GM12878 (cell line): ENCODE results near the gene PLPP6. TPM values are rescaled to one million over a fixed set of nuclear protein-coding genes. Genes with fewer than 3 reads are reported as not detected.

Experiments used
- ATAC-seq: fragments of 200-7000 bp; cut with Tn5 transposase; 3 replicates; pipeline ENCODE4 v1.9.1; 2020; ENCODE audit warnings: mild to moderate bottlenecking, moderate library complexity
- BruUV-seq: library from RNA; stranded (reverse); fragments of 400-500 nt; replicated peaks from 2 replicates; lab custom pipeline; 2021; lab: Mats Ljungman, UMichigan
- CTCF ChIA-PET: fragments of 300-600 bp; sonication (Branson Sonifier 250); formaldehyde crosslinking; extraction: SDS; loops from one replicate; lab custom pipeline; 2021; ENCODE audit warnings: inconsistent platforms; lab: Yijun Ruan, JAX
- POLR2A ChIA-PET: fragments of 350-600 bp; formaldehyde crosslinking; extraction: SDS; loops from one replicate; lab custom pipeline; 2021; ENCODE audit warnings: inconsistent platforms; lab: Charles Lee
- RAD21 ChIA-PET: fragments of 300-600 bp; sonication (Branson Sonifier 250); formaldehyde crosslinking; loops from one replicate; lab custom pipeline; 2023; ENCODE audit warnings: antibody characterized with exemption; ENCODE audit not compliant: unreplicated experiment; lab: Charles Lee
- SMC1A ChIA-PET: fragments of 300-600 bp; sonication (Branson Sonifier 250); formaldehyde crosslinking; loops from one replicate; lab custom pipeline; 2023; ENCODE audit not compliant: unreplicated experiment, uncharacterized antibody; lab: Charles Lee
- DNase-seq: peaks from one replicate; pipeline ENCODE4 v3.0.0-alpha.2; 2011; ENCODE audit warnings: low read depth, low spot score
- FAIRE-seq: peaks from 3 replicates; lab custom pipeline; 2011; peaks lifted over from hg19 to GRCh38; lab: Jason Lieb, UNC
- H2AFZ ChIP-seq: 2 replicates; pipeline ENCODE4 v1.6.0; 2011; ENCODE audit warnings: low read depth, low read length, control low read depth; ENCODE audit not compliant: control insufficient read depth
- H3K27ac ChIP-seq: 2 replicates; pipeline ENCODE4 v1.5.1; 2011; ENCODE audit warnings: control low read depth; ENCODE audit not compliant: control insufficient read depth, insufficient read depth
- H3K27me3 ChIP-seq, 2 experiments: replicated peaks in 1 of 2; 2 replicates each; pipeline versions ENCODE4 v1.6.0 to v1.6.1; 2011; ENCODE audit warnings: low read length in 1 of 2; ENCODE audit not compliant: control insufficient read depth in 2 of 2, insufficient read depth in 2 of 2
- H3K36me3 ChIP-seq, 2 experiments: 2 replicates each; pipeline ENCODE4 v1.5.1; 2011; ENCODE audit warnings: low read length in 1 of 2; ENCODE audit not compliant: control insufficient read depth in 2 of 2, insufficient read depth in 2 of 2
- H3K4me1 ChIP-seq: 2 replicates; pipeline ENCODE4 v1.6.1; 2011; ENCODE audit warnings: mild to moderate bottlenecking, low read length, moderate library complexity, mixed read lengths; ENCODE audit not compliant: control insufficient read depth, insufficient read depth
- H3K4me2 ChIP-seq: 2 replicates; pipeline ENCODE4 v1.6.0; 2011; ENCODE audit warnings: control low read depth; ENCODE audit not compliant: control insufficient read depth, insufficient read depth
- H3K4me3 ChIP-seq: fragments of 200-600 bp; sonication (generic); 2 replicates; pipeline ENCODE4 v1.5.1; 2016
- H3K79me2 ChIP-seq: 2 replicates; pipeline ENCODE4 v1.6.0; 2011; ENCODE audit warnings: low read length; ENCODE audit not compliant: control insufficient read depth, insufficient read depth
- H3K9ac ChIP-seq: 2 replicates; pipeline ENCODE4 v1.8.0; 2011; ENCODE audit warnings: low read length, control low read depth, mixed read lengths; ENCODE audit not compliant: control insufficient read depth, insufficient read depth
- H3K9me3 ChIP-seq: replicated peaks from 3 replicates; pipeline ENCODE4 v1.5.1; 2011; ENCODE audit warnings: mild to moderate bottlenecking, low read length; ENCODE audit not compliant: control insufficient read depth, insufficient read depth
- H4K20me1 ChIP-seq: 2 replicates; pipeline ENCODE4 v1.6.0; 2011; ENCODE audit not compliant: control insufficient read depth, insufficient read depth
- EP300 ChIP-seq, 2 experiments: fragments of 150-350 bp in 1 of 2; IDR thresholded peaks; 2 replicates each; pipeline ENCODE4 v1.6.1; 2011 to 2012; ENCODE audit warnings: low read depth in 2 of 2, low read length in 2 of 2, borderline replicate concordance in 1 of 2, improper control_type of control experiment in 1 of 2, inconsistent platforms in 1 of 2; ENCODE audit not compliant: control insufficient read depth in 1 of 2
- FOS ChIP-seq: IDR thresholded peaks from 3 replicates; pipeline ENCODE4 v1.6.1; 2011; ENCODE audit warnings: borderline replicate concordance; ENCODE audit not compliant: insufficient read length; ENCODE audit errors: extremely low read depth
- POLR2A ChIP-seq: IDR thresholded peaks from 2 replicates; pipeline ENCODE4 v1.6.1; 2011; ENCODE audit warnings: low read depth, mild to moderate bottlenecking, low read length
- RBBP5 ChIP-seq: fragments of 200-600 bp; sonication (generic); conservative IDR thresholded peaks from 2 replicates; pipeline ENCODE4 v1.6.1; 2016
- SMARCA5 ChIP-seq: fragments of 450-650 bp; IDR thresholded peaks from 2 replicates; pipeline ENCODE4 v1.6.1; 2017; ENCODE audit warnings: mild to moderate bottlenecking
- STAT1 ChIP-seq: fragments of 450-650 bp; conservative IDR thresholded peaks from 2 replicates; pipeline ENCODE4 v1.6.1; 2014; ENCODE audit warnings: antibody characterized with exemption, mild to moderate bottlenecking
- SUPT20H ChIP-seq: IDR thresholded peaks from 2 replicates; pipeline ENCODE4 v1.6.1; 2011; ENCODE audit warnings: low read depth, mild to moderate bottlenecking, low read length, moderate library complexity, borderline replicate concordance; ENCODE audit not compliant: control insufficient read depth
- YBX1 ChIP-seq: fragments of 450-650 bp; IDR thresholded peaks from 2 replicates; pipeline ENCODE4 v1.6.1; 2016; ENCODE audit warnings: antibody characterized with exemption
- WGBS: methylation state at CpG from one replicate; pipeline ENCODE4 v1.1.6; 2016; ENCODE audit warnings: low lambda C conversion rate; ENCODE audit not compliant: insufficient replicate concordance, insufficient coverage; ENCODE audit errors: missing lambda C conversion rate; 5-methylcytosine and 5-hydroxymethylcytosine counted together
- in situ Hi-C: fragments of 300-500 bp; cut with MboI; formaldehyde crosslinking; loops from 9 replicates; pipeline ENCODE4 v1.14.3; 2018; ENCODE audit warnings: mixed read lengths
- intact Hi-C: fragments of 100-400 bp; cut with micrococcal nuclease; formaldehyde crosslinking; loops from one replicate; pipeline ENCODE4 v1.14.2; 2022; ENCODE audit not compliant: unreplicated experiment
- polyA plus RNA-seq, 11 experiments: library from polyadenylated mRNA; depleted of rRNA in 4 of 11; unstranded in 6 of 11; stranded (reverse) in 5 of 11; fragments of >200 nt; fragmentation: Nextera tagmentation in 4 of 11; fragmentation: Illumina TruSeq in 1 of 11; extraction: Ambion mirVana in 4 of 11; extraction: Trizol in 1 of 11; gene quantifications; 1 replicate in 1 of 11; 2 replicates in 10 of 11; pipeline versions ENCODE4 v1.2.1 to v1.2.3, GENCODE V29; 2011 to 2016; ENCODE audit warnings: inconsistent platforms in 2 of 11, missing spikeins in 2 of 11, low read depth in 1 of 11
- total RNA-seq, 4 experiments: library from RNA; depleted of rRNA in 3 of 4; stranded (reverse); fragments of >200 nt in 3 of 4; fragmentation: Illumina TruSeq in 1 of 4; extraction: Trizol in 1 of 4; gene quantifications; 2 replicates each; pipeline versions ENCODE4 v1.2.1 to v1.2.3, GENCODE V29; 2013 to 2021
- TF ChIP-seq, protein P1 (sequence below): fragments of 450-650 bp; IDR thresholded peaks from 2 replicates; pipeline ENCODE4 v1.6.1; 2017; ENCODE audit warnings: mild to moderate bottlenecking, low read depth, inconsistent platforms; ENCODE audit not compliant: poor library complexity, severe bottlenecking
- TF ChIP-seq, protein P2 (sequence below): fragments of 450-650 bp; IDR thresholded peaks from 2 replicates; pipeline ENCODE4 v1.6.1; 2017; ENCODE audit warnings: mild to moderate bottlenecking, moderate library complexity
- TF ChIP-seq, protein P3 (sequence below): IDR thresholded peaks from 2 replicates; pipeline ENCODE4 v1.6.1; 2011; ENCODE audit warnings: low read depth, low read length, improper control_type of control experiment, borderline replicate concordance

PLPP6 gene
- total and polyA plus RNA-seq, 10 of the 15 experiments (the other 5 are each of a cell fraction or from before 2014, with no cell fraction given), result 1.6 to 11.3 (median 6.9) TPM

DNA sequence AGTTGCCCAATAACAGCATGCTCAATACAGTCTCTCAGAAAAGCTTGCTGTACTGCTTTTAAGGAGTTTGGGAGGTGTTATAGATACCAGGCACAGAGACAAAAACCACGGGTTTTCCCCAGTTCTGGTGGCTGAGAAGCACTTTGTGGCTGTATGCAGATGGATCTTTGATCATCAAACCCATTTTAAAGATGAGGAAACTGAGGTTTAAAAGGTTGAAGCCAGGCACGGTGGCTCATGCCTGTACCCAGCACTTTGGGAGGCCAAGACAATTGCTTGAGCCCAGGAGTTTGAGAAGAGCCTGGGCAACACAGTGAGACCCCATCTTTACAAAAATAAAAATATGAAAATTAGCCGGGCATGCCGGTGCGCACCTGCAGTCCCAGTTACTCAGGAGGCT, 46.3 kb upstream of the PLPP6 start:
- Histone ChIP-seq H3K4me3 (no peak overlapping the region), H3K9me3 (no peaks in the 10 kb centered on the region), H2AFZ (no peak overlapping the region), H3K27ac (no peak overlapping the region), H3K9ac (no peak overlapping the region), H3K27me3 (no peaks in the 10 kb centered on the region), H3K36me3 (no peaks in the 10 kb centered on the region), H4K20me1 (no peaks in the 10 kb centered on the region), H3K4me2 (no peak overlapping the region), H3K4me1 (peaks cover 6% of the 10 kb centered on the region), H3K79me2 (no peaks in the 10 kb centered on the region)
- DNase-seq (no peak), FAIRE-seq (no peak), ATAC-seq (no peak)
- no peak for TF ChIP-seq STAT1
- no peak for TF ChIP-seq RBBP5
- no peak for TF ChIP-seq YBX1
- TF ChIP-seq EP300 (IDR thresholded peaks at IDR 0.05; ENCODE audit: borderline replicate concordance in 1 of 2, control insufficient read depth in 1 of 2, low read depth in 2 of 2, low read length in 2 of 2), result no peak
- no peak for TF ChIP-seq FOS
- no peak for TF ChIP-seq SUPT20H
- TF ChIP-seq POLR2A, result no peak
- no peak for TF ChIP-seq SMARCA5
- TF ChIP-seq, protein P1, sequence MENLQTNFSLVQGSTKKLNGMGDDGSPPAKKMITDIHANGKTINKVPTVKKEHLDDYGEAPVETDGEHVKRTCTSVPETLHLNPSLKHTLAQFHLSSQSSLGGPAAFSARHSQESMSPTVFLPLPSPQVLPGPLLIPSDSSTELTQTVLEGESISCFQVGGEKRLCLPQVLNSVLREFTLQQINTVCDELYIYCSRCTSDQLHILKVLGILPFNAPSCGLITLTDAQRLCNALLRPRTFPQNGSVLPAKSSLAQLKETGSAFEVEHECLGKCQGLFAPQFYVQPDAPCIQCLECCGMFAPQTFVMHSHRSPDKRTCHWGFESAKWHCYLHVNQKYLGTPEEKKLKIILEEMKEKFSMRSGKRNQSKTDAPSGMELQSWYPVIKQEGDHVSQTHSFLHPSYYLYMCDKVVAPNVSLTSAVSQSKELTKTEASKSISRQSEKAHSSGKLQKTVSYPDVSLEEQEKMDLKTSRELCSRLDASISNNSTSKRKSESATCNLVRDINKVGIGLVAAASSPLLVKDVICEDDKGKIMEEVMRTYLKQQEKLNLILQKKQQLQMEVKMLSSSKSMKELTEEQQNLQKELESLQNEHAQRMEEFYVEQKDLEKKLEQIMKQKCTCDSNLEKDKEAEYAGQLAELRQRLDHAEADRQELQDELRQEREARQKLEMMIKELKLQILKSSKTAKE, result no peak
- TF ChIP-seq, protein P2, sequence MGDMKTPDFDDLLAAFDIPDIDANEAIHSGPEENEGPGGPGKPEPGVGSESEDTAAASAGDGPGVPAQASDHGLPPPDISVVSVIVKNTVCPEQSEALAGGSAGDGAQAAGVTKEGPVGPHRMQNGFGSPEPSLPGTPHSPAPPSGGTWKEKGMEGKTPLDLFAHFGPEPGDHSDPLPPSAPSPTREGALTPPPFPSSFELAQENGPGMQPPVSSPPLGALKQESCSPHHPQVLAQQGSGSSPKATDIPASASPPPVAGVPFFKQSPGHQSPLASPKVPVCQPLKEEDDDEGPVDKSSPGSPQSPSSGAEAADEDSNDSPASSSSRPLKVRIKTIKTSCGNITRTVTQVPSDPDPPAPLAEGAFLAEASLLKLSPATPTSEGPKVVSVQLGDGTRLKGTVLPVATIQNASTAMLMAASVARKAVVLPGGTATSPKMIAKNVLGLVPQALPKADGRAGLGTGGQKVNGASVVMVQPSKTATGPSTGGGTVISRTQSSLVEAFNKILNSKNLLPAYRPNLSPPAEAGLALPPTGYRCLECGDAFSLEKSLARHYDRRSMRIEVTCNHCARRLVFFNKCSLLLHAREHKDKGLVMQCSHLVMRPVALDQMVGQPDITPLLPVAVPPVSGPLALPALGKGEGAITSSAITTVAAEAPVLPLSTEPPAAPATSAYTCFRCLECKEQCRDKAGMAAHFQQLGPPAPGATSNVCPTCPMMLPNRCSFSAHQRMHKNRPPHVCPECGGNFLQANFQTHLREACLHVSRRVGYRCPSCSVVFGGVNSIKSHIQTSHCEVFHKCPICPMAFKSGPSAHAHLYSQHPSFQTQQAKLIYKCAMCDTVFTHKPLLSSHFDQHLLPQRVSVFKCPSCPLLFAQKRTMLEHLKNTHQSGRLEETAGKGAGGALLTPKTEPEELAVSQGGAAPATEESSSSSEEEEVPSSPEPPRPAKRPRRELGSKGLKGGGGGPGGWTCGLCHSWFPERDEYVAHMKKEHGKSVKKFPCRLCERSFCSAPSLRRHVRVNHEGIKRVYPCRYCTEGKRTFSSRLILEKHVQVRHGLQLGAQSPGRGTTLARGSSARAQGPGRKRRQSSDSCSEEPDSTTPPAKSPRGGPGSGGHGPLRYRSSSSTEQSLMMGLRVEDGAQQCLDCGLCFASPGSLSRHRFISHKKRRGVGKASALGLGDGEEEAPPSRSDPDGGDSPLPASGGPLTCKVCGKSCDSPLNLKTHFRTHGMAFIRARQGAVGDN, result no peak
- TF ChIP-seq, protein P3, sequence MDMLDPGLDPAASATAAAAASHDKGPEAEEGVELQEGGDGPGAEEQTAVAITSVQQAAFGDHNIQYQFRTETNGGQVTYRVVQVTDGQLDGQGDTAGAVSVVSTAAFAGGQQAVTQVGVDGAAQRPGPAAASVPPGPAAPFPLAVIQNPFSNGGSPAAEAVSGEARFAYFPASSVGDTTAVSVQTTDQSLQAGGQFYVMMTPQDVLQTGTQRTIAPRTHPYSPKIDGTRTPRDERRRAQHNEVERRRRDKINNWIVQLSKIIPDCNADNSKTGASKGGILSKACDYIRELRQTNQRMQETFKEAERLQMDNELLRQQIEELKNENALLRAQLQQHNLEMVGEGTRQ, result no peak
- POLR2A ChIA-PET, result no interaction called here
- in situ Hi-C loops (no loop called here), intact Hi-C loops (no loop called here)
- SMC1A ChIA-PET, result no interaction called here
- 63% methylated on average over 5 of the region's 5 CpGs for WGBS
- RAD21 ChIA-PET, result no interaction called here
- CTCF ChIA-PET, result no interaction called here
- BruUV-seq, result no TSS peak
